Left lung (tissue), 10 donors: Measurements from ENCODE around the gene A2M. TPM values are rescaled to one million over a fixed set of nuclear protein-coding genes. Genes with fewer than 3 reads are reported as not detected.
A peak's percentile ranks its signal among the peaks of the same experiment; 100 is the strongest.

Experiments used
- ATAC-seq: fragments of 200-7000 bp; cut with Tn5 transposase; one replicate; pipeline ENCODE4 v1.9.1; 2020; ENCODE audit warnings: moderate library complexity
- DNase-seq, 4 donors: peaks; one replicate each; pipeline ENCODE4 v3.0.0-alpha.2; 2013 to 2020
- H3K27ac ChIP-seq, 2 donors: fragments of 200-600 bp; sonication (generic) in 1 of 2; one replicate each; pipeline versions ENCODE4 v1.5.0 to v1.8.0; 2020 to 2021
- H3K27me3 ChIP-seq, 2 donors: fragments of 200-600 bp; sonication (generic) in 1 of 2; one replicate each; pipeline versions ENCODE4 v1.5.0 to v1.8.0; 2020 to 2021
- H3K36me3 ChIP-seq, 2 donors: fragments of 200-600 bp; sonication (generic) in 1 of 2; one replicate each; pipeline versions ENCODE4 v1.5.0 to v1.8.0; 2020 to 2021
- H3K4me1 ChIP-seq, 2 donors: fragments of 200-600 bp; one replicate each; pipeline ENCODE4 v1.8.0; 2021
- H3K4me3 ChIP-seq, 2 donors: fragments of 200-600 bp; sonication (generic) in 1 of 2; one replicate each; pipeline versions ENCODE4 v1.5.0 to v1.8.0; 2020 to 2021; ENCODE audit warnings: mild to moderate bottlenecking in 1 of 2
- H3K9me3 ChIP-seq, 2 donors: fragments of 200-600 bp; sonication (generic) in 1 of 2; one replicate each; pipeline versions ENCODE4 v1.5.0 to v1.8.0; 2020 to 2021
- CTCF ChIP-seq, 2 donors: fragments of 200-600 bp; sonication (generic) in 1 of 2; IDR thresholded peaks; one replicate each; pipeline versions ENCODE4 v1.5.0 to v1.8.0; 2021; ENCODE audit warnings: antibody characterized with exemption in 2 of 2
- intact Hi-C, 2 donors: fragments of 100-400 bp; cut with DNase I; formaldehyde crosslinking; loops; one replicate each; pipeline versions ENCODE4 v1.11.2 to v1.14.2; 2022
- polyA plus RNA-seq, 6 donors: library from polyadenylated mRNA; unstranded; fragments of 120-200 nt; gene quantifications; one replicate each; pipeline ENCODE4 v1.2.1, GENCODE V29; 2013; ENCODE audit not compliant: insufficient read length in 6 of 6
- total RNA-seq, 2 donors: library from RNA; stranded (reverse); fragmentation: NEBNext Ultra II Directional; extraction: Animal tissue kit (Norgen Biotek cat#: 25700); gene quantifications; one replicate each; pipeline ENCODE4 v1.2.1, GENCODE V29; 2021
- donor health status: DM: no; HTN: yes; CAD: no.
- donor health status: DM: no; HTN: no; CAD: no.

Gene A2M
- total and polyA plus RNA-seq, 8 donors = 814 to 2,660 (median 2,105) TPM

- Histone ChIP-seq H3K4me3 (no peak overlapping the region), H3K4me1 (peaks cover 1 to 10% of the 10 kb centered on the region in 2 donors), H3K36me3 (no peaks in the 10 kb centered on the region), H3K27me3 (no peaks in the 10 kb centered on the region), H3K9me3 (peaks cover 0 to 4% of the 10 kb centered on the region in 2 donors), H3K27ac (no peak overlapping the region)
- intact Hi-C loops = no loop called here
- no peak for TF ChIP-seq CTCF (IDR thresholded peaks at IDR 0.05)
- ATAC-seq (no peak), DNase-seq (peak in 1 of 4 donors; percentile 66)
These were observed 12.4 kb upstream of the A2M start for GRCh38 chr12:9127936-9128663.

- Histone ChIP-seq H3K27me3 (no peaks in the 10 kb centered on the region), H3K4me1 (peaks cover 0 to 15% of the 10 kb centered on the region in 2 donors), H3K4me3 (no peak overlapping the region), H3K27ac (no peak overlapping the region), H3K9me3 (peaks cover 0 to 4% of the 10 kb centered on the region in 2 donors), H3K36me3 (no peaks in the 10 kb centered on the region)
- DNase-seq (peak in 1 of 4 donors; percentile 56), ATAC-seq (no peak)
- TF ChIP-seq CTCF (IDR thresholded peaks at IDR 0.05) = no peak
- intact Hi-C loops = no loop called here
These were observed 11.8 kb upstream of the A2M start for GRCh38 chr12:9127484-9127883.

GRCh38 chr12:9124383-9125031 is 8.8 kb upstream of the A2M start:
- ATAC-seq = no peak
- H3K27ac ChIP-seq = peak overlapping the region; percentile 65 to 71
- intact Hi-C loops = no loop called here

GRCh38 chr12:9123781-9124382 is 8.2 kb upstream of the A2M start:
- TF ChIP-seq CTCF (IDR thresholded peaks at IDR 0.05) = no peak
- Histone ChIP-seq H3K27me3 (no peaks in the 10 kb centered on the region), H3K36me3 (no peaks in the 10 kb centered on the region), H3K4me1 (peaks cover 3 to 19% of the 10 kb centered on the region in 2 donors), H3K4me3 (no peak overlapping the region), H3K27ac (peak overlapping the region; percentile 65 to 71), H3K9me3 (no peaks in the 10 kb centered on the region)
- intact Hi-C loops = no loop called here
- ATAC-seq (peak; percentile 40), DNase-seq (peak in 2 of 4 donors; percentile 84 to 89)

More at GRCh38 chr12:9124383-9125031, 8.8 kb upstream of the A2M start:
- Histone ChIP-seq H3K9me3 (no peaks in the 10 kb centered on the region), H3K36me3 (no peaks in the 10 kb centered on the region), H3K4me3 (no peak overlapping the region), H3K27me3 (no peaks in the 10 kb centered on the region), H3K4me1 (peaks cover 0 to 15% of the 10 kb centered on the region in 2 donors)
- TF ChIP-seq CTCF (IDR thresholded peaks at IDR 0.05) = no peak
- peak in 1 of 4 donors; percentile 61 for DNase-seq

GRCh38 chr12:9122091-9122609 is 6.4 kb upstream of the A2M start:
- H3K4me1 ChIP-seq = peaks cover 15 to 36% of the 10 kb centered on the region in 2 donors
- TF ChIP-seq CTCF (IDR thresholded peaks at IDR 0.05) = no peak
- ATAC-seq (no peak), DNase-seq (no peak)
- H3K4me3 ChIP-seq = no peak overlapping the region
- H3K27me3 ChIP-seq = no peaks in the 10 kb centered on the region
- H3K9me3 ChIP-seq = no peaks in the 10 kb centered on the region
- intact Hi-C loops = no loop called here
- H3K27ac ChIP-seq = peak overlapping the region; percentile 50 to 65
- no peaks in the 10 kb centered on the region for H3K36me3 ChIP-seq
